Measurements from ENCODE around the gene SPATA16. TPM values are rescaled to one million over a fixed set of nuclear protein-coding genes. Genes with fewer than 3 reads are reported as not detected.

Gene SPATA16
- total and polyA plus RNA-seq, 2 of the 13 experiments (the other 11 are each of a cell fraction or from before 2014, with no cell fraction given) = not detected

DNA sequence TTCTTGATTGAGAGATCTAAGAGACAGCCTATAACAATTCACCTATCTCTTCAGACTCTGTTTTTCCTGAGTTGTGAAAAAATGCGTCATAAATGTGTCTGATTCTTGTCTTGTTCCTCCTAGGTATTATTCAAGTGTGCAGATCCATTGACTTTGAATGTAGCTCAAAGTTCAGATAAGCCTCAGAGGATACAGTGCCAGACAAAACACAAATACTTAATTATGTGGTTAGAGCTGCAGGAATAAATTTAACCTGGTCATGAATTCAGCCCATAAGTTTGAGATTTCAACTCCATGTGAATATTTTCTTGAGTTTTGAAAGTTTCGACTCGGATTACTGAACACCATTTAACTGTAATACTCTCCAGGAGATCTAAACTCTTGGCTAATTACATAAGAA, 216.5 kb downstream of the SPATA16 start:
- BruUV-seq (replicated peaks) = no TSS peak
- DNase-seq (ENCODE audit: low spot score) = no peak
- Histone ChIP-seq H3K4me1 (ENCODE audit: insufficient read depth, low read length) (peaks cover 3% of the 10 kb centered on the region; the same call in 1 of the 2 replicates), H3K9ac (ENCODE audit: insufficient read depth, low read depth, low read length) (no peak overlapping the region), H3K27ac (ENCODE audit: extremely low read length, insufficient read depth, low read length) (no peak overlapping the region), H4K20me1 (ENCODE audit: insufficient read depth, low read length) (no peaks in the 10 kb centered on the region), H3K9me3 (ENCODE audit: low read length) (no peaks in the 10 kb centered on the region), H3K4me2 (ENCODE audit: low read depth, low read length) (no peak overlapping the region), H2AFZ (ENCODE audit: low read length) (no peak overlapping the region), H3K79me2 (ENCODE audit: insufficient read depth, low read length) (no peaks in the 10 kb centered on the region), H3K27me3 (ENCODE audit: control insufficient read depth in 1 of 2, insufficient read depth in 2 of 2, low read length in 2 of 2) (no peaks in the 10 kb centered on the region), H3K36me3 (replicated peaks in 1 of 2; ENCODE audit: control insufficient read depth in 1 of 2, insufficient read depth in 2 of 2, low read length in 2 of 2) (no peaks in the 10 kb centered on the region), H3K4me3 (replicated peaks in 1 of 3; ENCODE audit: insufficient read depth in 1 of 3, low read depth in 2 of 3, low read length in 3 of 3) (no peak overlapping the region)
- ChIA-PET POLR2A (no interaction called here), CTCF (ENCODE audit: low intra/inter-chr PET ratio, low total read pairs) (no interaction called here)
- no peak for FAIRE-seq
- ATAC-seq = no peak
- 4% methylated on average over 3 of the region's 3 CpGs for WGBS (ENCODE audit: low lambda C conversion rate)
- in situ Hi-C loops (cut with HindIII; ENCODE audit: extremely low pct_ligation_motif_present, low pct_unique_long_range_greater_than_20kb) (no loop called here), intact Hi-C loops (cut with micrococcal nuclease; ENCODE audit: unreplicated experiment) (no loop called here)
- TF ChIP-seq SMYD3 (CRISPR knock-in tag; IDR thresholded peaks at IDR 0.05) (no peak), DR1 (CRISPR knock-in tag; IDR thresholded peaks at IDR 0.05) (no peak), HMGA1 (CRISPR knock-in tag; conservative IDR thresholded peaks at IDR 0.05) (no peak), ZNF282 (IDR thresholded peaks at IDR 0.05; ENCODE audit: partially characterized antibody) (no peak), ZNF562 (CRISPR knock-in tag; IDR thresholded peaks at IDR 0.05; ENCODE audit: borderline replicate concordance) (no peak), PRMT3 (CRISPR knock-in tag; IDR thresholded peaks at IDR 0.05; ENCODE audit: borderline replicate concordance, low read depth) (no peak), ZNF891 (CRISPR knock-in tag; IDR thresholded peaks at IDR 0.05) (no peak), AKAP8 (CRISPR knock-in tag; IDR thresholded peaks at IDR 0.05) (no peak), ZNF790 (CRISPR knock-in tag; IDR thresholded peaks at IDR 0.05; ENCODE audit: borderline replicate concordance) (no peak), DMAP1 (CRISPR knock-in tag; IDR thresholded peaks at IDR 0.05) (no peak), HOXA9 (CRISPR knock-in tag; IDR thresholded peaks at IDR 0.05; ENCODE audit: borderline replicate concordance) (no peak), ESRRA (CRISPR knock-in tag; IDR thresholded peaks at IDR 0.05; ENCODE audit: low read depth) (no peak), ZNF556 (CRISPR knock-in tag; IDR thresholded peaks at IDR 0.05; ENCODE audit: borderline replicate concordance) (no peak)
- TF ChIP-seq, protein P1, sequence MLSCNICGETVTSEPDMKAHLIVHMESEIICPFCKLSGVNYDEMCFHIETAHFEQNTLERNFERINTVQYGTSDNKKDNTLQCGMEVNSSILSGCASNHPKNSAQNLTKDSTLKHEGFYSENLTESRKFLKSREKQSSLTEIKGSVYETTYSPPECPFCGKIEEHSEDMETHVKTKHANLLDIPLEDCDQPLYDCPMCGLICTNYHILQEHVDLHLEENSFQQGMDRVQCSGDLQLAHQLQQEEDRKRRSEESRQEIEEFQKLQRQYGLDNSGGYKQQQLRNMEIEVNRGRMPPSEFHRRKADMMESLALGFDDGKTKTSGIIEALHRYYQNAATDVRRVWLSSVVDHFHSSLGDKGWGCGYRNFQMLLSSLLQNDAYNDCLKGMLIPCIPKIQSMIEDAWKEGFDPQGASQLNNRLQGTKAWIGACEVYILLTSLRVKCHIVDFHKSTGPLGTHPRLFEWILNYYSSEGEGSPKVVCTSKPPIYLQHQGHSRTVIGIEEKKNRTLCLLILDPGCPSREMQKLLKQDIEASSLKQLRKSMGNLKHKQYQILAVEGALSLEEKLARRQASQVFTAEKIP (CRISPR knock-in tag; IDR thresholded peaks at IDR 0.05; ENCODE audit: borderline replicate concordance) = no peak
- TF ChIP-seq, protein P2, sequence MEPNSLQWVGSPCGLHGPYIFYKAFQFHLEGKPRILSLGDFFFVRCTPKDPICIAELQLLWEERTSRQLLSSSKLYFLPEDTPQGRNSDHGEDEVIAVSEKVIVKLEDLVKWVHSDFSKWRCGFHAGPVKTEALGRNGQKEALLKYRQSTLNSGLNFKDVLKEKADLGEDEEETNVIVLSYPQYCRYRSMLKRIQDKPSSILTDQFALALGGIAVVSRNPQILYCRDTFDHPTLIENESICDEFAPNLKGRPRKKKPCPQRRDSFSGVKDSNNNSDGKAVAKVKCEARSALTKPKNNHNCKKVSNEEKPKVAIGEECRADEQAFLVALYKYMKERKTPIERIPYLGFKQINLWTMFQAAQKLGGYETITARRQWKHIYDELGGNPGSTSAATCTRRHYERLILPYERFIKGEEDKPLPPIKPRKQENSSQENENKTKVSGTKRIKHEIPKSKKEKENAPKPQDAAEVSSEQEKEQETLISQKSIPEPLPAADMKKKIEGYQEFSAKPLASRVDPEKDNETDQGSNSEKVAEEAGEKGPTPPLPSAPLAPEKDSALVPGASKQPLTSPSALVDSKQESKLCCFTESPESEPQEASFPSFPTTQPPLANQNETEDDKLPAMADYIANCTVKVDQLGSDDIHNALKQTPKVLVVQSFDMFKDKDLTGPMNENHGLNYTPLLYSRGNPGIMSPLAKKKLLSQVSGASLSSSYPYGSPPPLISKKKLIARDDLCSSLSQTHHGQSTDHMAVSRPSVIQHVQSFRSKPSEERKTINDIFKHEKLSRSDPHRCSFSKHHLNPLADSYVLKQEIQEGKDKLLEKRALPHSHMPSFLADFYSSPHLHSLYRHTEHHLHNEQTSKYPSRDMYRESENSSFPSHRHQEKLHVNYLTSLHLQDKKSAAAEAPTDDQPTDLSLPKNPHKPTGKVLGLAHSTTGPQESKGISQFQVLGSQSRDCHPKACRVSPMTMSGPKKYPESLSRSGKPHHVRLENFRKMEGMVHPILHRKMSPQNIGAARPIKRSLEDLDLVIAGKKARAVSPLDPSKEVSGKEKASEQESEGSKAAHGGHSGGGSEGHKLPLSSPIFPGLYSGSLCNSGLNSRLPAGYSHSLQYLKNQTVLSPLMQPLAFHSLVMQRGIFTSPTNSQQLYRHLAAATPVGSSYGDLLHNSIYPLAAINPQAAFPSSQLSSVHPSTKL (CRISPR knock-in tag; IDR thresholded peaks at IDR 0.05) = no peak
- TF ChIP-seq, protein P3, sequence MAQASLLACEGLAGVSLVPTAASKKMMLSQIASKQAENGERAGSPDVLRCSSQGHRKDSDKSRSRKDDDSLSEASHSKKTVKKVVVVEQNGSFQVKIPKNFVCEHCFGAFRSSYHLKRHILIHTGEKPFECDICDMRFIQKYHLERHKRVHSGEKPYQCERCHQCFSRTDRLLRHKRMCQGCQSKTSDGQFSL (CRISPR knock-in tag; IDR thresholded peaks at IDR 0.05) = no peak
- TF ChIP-seq, protein P4, sequence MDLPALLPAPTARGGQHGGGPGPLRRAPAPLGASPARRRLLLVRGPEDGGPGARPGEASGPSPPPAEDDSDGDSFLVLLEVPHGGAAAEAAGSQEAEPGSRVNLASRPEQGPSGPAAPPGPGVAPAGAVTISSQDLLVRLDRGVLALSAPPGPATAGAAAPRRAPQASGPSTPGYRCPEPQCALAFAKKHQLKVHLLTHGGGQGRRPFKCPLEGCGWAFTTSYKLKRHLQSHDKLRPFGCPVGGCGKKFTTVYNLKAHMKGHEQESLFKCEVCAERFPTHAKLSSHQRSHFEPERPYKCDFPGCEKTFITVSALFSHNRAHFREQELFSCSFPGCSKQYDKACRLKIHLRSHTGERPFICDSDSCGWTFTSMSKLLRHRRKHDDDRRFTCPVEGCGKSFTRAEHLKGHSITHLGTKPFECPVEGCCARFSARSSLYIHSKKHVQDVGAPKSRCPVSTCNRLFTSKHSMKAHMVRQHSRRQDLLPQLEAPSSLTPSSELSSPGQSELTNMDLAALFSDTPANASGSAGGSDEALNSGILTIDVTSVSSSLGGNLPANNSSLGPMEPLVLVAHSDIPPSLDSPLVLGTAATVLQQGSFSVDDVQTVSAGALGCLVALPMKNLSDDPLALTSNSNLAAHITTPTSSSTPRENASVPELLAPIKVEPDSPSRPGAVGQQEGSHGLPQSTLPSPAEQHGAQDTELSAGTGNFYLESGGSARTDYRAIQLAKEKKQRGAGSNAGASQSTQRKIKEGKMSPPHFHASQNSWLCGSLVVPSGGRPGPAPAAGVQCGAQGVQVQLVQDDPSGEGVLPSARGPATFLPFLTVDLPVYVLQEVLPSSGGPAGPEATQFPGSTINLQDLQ (CRISPR knock-in tag; IDR thresholded peaks at IDR 0.05) = no peak
